EL (cell line): Measurements from ENCODE around the gene NUP188.
A peak's percentile ranks its signal among the peaks of the same experiment; 100 is the strongest.

Experiments
- DNase-seq: peaks from one replicate; pipeline ENCODE4 v3.0.0-alpha.2; 2016

NUP188 gene

DNA sequence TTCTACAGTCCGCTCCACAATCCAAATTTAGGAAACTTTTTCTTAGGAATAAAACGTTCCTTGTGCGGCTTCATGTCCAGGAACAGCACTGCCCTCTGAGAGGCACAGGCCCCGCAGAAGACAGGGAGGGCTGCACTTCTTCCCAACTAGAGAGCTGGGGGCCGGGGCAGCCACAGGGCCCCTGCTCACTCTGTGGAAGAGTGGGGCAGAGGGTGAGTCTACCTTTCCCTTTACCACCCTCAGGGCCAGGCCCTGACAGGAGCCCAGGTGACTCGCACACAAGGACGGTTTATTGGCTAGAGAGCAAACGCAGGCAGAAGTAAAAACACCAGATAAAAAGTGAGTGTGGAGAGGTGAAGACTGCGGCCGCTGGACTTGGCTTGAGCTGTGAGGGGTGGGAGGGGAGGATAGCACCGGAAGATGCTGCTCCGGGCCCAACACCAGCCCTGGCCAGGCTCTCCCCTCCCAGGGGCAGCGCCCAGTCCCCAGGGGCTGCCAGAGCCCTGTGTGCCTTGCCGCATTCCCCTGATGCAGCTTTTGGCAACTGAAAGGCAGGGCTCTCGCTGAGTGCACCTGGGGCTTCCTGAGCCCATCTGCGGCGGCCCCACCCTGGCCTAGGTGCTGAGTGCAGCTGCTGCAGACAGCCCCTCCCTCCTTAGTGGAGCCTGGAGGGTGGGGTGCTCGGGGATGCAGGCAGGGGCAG is 60.4 kb downstream of the NUP188 start:
- DNase-seq, result no peak

DNA sequence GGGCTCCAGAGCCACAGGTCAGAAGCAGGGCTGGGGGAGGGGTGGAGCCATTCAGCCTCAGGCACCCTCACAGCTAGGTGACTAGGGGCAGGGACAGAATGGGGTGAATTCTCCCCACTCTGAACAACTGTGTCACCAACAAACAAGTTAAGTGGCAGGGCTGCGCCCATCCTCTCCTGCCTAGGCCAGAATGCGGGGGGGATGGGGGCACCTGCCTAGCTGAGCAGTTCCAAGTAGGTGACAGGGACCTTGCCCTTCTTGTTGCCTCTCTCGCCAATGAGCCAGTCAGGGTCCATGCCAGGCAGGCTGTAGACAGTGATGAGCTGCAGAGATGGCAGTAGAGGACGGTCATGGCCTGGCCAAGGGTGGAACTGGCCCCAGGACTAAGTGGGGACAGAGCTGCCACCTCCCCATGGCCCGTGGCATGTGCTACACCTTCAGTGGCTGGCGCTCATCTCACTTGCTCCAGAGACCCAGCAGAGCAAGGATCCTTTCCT is 61.0 kb downstream of the NUP188 start:
- no peak for DNase-seq

DNA sequence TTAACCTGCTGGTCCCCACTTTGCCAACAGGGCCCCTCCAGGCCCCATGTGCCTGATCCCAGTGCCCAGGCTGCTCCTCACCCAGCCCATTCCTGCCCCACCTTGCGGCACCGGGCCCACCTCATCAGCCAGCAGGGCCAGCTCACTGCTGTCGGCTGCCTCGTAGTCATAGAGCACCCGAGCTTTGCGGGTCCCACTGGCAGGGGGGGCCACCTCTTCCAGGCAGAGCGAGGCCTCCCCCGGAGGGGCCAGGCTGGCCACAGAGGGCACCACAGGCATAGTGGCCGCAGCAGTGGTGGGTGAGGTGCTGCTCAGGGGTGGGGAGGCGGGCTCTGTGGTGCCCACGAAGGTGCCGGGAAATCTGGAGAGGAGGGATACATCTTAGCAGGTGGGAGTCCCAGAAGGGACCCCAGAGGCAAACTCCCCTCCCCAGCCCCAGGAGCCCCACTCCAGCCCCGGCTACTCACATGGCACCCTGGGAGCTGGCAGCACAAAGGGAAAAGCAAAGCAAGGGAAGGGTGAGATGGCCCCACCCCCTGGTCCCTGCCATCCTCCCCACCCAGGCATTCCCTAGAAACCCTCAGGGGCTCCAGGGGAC is 61.6 kb downstream of the NUP188 start:
- DNase-seq, result no peak

DNA sequence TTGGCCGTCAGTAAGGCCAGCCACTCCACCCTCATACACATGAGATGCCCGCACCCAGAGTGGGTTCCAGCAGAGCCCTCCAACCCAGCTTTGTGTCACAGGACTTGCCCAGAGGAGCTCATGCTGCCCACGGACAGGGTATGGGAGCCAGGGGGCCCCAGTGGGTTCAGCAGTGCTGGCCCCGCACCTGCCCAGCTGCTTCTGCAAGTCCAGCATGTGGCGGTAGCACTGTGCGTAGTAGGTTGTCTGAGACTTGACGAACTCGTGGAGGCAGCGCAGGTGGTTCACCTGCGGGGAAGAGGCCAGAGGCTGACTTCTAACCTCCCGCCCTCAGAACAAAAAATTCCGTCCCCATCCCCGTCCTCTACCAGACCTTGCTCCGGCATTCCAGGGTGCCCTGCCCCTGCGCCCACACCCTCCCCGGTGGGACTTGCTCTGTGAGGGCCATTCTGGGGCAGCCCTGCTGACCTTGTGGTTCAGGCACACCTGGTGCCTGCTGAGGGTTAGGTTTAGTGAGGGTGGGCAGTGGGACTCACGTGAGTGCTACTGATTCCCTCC is 62.2 kb downstream of the NUP188 start:
- no peak for DNase-seq

DNA sequence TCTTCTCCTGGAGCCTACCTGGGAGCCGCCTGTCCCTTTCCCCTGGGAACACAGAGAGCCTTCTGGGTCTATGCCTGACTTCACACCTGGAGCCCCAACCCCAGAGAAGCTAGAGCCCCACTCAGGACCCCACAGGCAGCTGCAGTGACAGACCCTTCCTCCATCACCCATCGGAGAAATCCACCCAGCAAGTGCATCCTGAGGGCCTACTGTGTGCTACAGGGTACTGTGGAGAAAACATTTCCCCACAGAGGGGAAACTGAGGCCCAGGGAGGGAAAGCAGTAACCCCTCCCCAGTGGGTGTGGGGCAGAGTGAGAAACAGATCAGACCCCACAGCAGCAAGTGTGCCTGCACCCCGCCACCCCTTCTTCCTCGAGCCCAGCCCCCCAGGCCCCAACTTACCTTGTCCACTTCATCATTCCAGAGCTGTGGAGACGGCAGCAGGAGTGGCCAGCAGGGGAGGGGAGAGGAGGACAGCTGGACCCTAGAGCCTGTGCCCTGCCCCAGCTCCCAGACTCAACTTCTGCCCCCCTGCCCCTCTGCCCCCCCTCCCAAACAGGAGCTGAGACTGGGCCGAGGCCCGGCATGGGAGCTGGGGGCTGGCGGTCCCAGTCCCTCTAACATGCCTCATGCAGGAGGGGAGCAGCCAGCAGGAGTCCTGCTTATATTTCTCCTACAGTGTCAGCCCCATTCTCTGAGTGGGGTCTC is 62.9 kb downstream of the NUP188 start:
- DNase-seq, result no peak

DNA sequence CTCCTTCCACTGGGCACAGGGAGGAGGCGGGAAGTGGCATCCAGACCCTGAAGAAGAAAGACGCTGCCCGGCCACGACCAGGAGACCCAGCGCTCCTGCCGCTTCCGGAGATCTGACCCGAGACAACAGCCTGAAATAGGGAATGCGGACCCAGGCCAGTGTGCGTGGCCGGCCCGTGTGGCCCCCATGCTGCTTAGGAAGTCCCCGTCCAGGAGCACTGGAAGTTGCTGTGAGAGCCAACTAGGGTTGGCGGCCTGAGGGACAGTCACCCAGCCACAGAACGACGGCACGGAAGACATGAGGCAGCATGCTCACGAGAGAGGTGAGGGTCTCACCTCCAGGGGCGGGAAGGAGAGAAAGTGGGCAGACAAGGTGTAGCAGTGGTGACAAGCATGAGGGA is 63.7 kb downstream of the NUP188 start:
- DNase-seq, result no peak

DNA sequence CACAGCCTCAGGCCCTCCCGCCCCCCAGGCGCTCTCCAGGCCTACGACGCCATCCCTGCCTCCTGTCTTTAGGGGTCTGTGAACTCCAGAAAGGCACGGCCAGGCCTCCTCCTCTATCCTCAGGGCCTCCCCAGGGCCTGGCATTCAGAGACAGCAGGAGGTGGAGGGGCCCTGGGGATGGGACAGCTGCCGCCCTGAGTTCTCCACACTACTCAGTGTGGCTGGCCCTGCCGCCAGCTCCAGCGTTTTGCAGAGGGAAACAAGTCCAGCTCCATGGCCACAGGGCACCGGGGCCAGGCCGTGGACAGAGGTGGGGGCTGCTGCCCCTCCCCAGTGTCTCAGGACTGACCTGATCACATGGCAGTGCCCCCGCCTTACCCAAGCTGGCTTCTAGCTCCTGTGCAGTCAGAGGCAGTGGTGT is 64.3 kb downstream of the NUP188 start:
- no peak for DNase-seq

DNA sequence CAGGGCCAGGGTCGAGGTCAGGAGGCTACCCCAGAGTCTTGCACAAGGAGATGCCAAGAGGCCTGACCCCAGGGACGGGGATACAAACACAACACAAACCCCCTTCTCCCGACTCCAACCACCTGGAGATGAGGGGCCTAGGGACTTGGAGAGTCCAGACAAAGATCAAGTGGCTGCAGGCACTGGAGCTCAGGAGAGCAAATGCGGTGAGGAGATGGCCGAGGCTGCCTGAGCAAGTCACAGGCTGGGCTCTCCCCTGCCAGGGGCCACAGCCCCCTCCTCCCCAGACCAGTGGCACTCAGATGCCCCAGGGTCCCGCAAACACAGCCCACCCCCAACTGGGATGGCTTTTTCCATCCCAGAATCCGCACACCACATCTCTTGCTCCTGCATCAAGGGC is 64.8 kb downstream of the NUP188 start:
- no peak for DNase-seq

DNA sequence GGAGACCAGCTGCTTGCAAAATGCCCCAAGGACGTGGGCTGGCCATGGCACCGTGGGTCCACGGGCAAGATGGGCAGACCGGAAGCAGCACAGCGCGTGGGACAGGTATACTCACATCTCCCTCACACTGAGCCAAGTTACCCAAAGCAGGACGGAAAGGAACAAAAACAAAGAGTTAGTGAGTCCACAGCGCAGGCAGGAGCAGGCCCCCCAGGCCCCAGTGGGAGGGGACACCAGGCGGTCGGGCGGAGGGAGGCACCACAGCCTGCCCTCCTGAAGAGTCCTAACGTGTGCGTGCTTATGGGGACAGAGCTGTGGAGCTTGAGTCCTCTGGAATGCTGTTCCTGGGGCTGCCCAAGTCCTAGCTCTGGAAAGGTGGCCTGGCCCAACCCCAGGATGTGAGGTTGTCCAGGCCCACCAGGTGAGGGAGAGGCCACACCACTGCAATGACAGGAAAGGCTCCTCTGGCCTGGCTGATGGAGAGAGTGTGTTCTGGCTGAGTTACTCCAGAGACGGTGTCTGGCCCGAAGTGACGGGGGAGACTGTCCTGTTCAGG is 65.5 kb downstream of the NUP188 start:
- no peak for DNase-seq

DNA sequence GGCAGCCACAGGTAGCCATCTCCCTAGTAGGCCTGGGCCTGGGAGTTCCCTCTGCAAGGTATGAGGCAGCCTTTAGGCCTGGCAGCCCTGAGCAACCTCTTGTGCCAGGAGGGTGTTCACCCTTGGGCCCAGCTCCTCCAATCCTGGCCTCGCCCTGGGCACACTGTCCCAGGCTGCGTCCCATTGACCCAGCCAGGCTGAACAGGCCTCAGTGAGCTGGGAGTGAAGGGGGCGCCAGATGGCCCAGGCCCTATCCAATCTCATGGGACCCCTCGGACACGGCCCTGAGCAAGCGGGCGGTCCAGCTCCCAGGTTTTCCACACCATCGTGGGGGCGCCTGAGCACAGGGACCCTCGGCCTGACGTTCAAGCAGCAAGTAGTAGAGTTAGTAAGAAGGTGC is 66.2 kb downstream of the NUP188 start:
- no peak for DNase-seq

DNA sequence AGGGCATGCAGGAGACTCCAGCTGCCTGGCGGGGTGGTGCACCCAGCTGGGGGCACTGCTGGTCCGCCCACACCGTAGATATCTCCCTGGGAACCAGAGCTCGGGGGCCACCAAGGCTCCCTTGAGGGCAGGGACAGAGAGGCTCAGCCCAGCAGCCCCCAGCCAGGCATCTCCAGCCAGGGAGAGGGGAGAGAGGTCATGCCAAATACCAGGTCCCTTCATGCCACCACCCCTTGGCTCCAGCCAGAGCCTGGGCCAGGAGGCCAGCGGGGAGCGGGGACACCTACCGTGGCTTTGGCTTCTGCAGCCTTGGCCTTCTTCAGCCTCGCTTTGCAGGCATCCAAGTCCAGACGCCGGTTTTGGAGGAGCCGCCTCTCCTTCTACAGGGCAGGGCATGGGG is 66.6 kb downstream of the NUP188 start:
- DNase-seq, result no peak

DNA sequence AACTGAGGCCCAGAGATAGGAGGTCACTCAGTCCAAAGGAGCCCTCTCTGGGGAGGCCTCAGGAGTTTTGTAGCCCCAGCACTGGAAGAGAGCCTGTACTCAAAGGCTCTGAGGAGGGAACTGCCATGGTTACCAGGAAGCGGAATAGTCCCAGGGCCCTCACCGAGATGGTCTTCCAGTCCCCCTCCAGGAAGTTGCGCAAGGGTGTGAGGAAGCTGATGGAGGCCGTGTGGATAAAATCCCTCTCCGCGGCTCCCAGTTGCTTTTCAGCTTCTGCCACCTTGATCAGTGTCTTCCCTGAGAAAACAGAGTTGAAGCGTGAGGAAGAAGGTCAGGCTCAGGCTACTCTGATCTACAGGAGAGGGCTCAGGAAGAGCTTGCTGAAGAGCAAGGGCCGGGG is 67.1 kb downstream of the NUP188 start:
- no peak for DNase-seq

DNA sequence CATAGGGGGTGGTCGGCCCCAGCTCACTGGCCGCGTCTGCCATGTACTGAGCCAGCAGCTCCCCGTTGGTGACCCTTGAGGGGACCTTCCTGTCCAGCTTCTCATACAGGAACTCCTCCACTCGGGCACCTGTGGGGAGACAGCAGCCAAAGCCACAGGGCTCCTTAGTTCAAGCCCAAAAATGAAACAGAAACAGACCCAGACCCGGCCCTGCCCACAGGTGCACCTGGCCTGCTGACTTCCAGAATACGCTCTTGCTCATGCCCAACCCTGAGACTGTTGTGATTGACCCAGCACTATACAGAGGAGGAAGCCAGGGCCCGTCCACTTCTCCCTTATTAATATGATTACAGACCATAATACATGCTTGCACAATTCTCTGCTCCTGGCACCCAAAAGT is 73.6 kb downstream of the NUP188 start:
- no peak for DNase-seq

DNA sequence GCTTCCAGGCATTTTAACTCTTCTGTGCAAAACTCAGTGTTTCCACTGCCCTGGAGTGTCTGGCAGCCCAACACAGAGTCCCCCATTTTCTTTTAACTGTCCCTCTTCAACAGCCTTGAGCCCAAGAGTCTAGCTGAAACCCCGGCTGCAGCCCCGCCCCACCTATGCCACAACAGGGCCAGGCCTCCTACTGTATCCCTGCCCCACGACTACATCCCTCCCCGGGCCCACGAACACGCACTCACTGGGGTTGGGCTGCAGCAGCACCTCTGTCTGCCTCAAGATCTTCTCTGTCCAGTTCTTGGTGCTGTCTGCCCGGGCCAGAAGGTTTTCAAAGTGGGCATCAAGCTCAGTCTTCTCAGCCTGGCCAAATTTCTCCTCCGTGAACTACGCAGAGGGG is 74.5 kb downstream of the NUP188 start:
- DNase-seq, result no peak

DNA sequence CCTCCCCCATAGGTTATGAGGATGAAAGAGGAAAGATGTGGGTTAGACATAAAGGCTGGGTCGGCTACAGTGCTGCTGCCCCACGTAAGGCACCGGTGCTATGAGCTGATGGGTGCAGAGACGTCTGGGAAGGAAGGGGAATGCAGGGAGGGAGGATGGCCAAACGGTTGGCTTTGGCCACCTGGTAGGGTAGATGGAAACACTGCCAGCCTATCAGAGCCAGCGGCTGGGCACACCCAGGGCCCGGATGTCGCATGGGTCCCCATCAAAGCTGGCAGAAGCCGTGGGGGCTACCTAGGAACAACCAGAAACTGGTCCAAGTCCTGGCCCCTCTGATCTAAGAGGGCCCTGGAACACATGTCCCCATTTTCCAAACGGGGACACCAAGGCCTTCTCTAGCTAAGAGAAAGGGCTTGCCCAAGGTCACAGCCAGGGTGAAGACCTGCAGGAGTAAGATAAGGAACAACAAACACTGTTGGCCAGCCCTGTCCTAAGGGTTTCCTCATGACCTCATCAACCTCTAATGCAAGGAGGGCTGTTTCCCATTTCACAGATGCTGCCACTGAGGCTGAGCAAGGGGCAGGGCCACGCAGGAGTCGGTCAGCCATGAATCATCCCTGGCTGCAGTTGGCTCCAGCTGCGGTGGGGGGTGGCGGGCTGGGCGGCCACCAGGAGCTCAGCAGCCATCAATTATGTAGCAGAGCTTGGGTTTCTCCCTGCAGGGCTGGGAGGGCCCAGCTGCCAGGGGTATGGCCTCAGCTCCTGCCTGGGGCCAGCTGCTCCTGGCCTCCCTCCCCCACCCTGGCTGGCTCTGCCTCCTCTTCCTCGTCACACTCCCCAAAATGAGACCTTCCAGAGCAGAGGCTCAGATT is 75.8 kb downstream of the NUP188 start:
- peak; percentile 79 for DNase-seq

DNA sequence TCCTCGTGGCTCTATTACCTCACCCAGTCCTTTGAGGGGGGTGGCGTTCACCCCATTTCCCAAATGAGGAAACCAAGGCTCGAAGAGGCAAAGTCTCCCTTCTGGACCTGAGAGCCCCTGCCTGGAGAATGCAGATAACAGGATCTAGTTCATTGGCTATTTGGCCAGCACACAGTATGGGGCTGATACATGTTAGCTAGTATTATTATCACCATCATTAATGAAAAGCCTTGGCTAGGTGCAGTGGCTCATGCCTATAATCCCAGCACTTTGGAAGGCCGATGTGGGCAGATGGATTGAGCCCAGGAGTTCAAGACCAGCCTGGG is 76.4 kb downstream of the NUP188 start:
- DNase-seq, result no peak

DNA sequence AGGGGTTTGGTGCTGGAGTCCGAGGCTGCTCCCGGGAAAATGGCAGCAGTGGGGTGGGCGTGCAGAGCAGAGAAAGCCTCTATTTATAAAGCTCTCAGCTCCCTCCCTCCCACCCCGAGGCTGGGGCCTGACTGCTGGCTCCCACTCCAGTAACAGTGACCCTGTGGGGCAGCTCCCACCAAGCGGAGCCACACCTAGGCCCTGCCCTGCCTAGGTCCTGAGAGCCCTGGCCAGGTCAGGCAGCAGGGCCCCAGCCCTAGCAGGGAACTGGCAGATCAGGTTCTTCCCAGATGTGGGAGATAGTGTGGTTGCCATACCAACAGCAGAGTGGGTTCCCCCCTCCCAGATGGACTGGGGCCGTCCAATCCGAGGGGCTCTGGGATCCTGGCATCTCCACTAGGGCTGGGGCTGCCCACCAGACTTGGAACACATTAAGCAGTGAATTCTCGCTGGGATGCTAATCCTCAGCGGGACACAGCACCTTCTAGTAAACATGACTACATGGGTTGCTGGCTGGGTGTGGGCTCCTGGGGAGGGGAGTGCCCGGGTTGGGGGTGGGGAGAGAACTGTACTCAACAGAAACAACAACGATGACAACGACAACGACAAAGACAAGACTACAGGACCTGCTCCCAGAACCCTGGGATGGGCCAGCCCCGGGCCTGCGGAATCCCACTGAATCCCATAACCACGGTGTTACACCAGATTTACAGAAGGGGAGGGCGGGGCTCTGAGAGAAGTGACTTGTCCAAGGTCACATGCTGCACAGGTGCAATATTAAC is 79.1 kb downstream of the NUP188 start:
- peak; percentile 25 for DNase-seq

DNA sequence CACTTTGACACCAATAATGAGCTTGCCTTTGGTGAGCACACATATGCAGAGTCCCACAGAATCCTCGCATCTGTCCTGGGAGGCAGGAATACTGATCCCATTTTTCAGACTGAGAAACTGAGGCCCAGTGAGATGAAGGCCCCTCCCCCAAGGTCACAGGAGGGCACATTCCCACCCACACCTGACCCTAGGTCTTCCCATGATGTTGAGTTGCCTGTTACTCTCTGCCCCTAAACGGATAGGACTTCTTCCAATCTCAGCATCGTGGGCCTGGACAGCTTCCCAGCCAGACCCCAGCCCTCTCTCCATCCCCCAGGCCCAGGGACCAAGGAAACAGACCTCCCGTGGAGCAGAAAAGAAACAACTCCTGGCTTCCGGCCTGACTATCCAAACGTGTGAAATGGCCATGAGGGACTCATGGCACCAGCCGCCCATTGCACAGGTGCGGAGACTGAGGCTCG is 79.8 kb downstream of the NUP188 start:
- peak; percentile 30 for DNase-seq

DNA sequence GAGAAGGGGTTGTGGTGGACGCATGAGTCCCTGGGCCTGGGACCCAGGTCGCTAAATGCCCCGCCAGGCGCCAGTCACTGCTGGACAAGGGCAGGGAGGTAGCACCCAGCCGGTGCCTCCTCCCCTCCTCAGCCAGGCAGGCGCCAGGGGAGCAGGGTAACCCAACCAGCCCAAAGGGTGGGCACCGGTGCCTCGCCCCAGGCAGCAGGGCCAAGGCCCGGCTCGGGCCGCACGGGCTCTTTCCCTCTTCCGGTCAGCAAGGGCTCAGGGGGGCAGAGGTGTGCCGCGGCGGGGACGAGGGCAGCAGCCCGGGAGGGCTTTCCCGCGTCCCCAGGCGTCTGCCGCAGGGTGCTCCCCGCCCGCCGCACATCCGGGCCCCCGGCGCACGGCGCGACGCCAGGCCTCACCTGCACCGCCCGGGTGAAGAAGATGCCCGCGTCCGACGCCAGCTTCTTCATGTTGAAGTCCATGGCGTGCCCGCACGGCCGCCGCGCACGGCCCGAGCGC is 80.2 kb downstream of the NUP188 start:
- DNase-seq, result peak; percentile 50

DNA sequence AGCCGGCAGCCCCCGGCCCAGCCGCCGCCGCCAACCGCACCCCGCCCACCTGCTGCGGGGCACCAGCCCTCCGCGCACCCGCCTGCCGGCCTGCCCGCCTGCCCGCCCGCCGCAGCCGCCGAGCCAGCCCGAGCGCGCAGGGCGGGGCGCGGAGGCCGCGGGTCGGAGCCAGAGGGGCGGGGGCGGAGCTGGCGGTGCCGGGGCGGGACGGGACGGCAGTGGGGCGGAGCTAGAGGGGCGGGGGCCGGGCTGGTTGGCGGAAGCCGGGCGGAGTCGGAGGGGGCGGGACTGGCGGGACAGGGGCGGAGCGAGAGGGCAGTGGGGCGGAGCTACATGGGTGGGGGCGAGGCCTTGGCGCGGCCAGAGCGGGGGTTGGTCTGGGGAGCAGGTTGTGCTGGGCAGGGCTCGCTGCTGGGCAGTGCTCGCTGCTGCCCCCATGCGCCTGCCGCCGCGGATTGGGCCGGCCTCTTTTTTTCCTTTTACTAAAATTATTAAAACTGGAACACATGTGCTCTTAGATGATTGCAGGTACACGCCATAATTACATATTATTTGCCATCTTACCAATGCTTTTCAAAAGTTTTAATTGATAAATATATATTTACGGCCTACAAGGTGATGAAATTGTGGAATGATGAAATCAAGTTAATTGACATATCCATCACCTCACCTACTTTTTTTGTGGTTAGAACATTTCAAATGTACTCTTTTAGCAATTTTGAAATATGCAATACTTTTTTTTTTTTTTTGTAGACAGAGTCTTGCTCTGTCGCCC is 80.9 kb downstream of the NUP188 start, which contains the start of gene SH3GLB2:
SH3GLB2 (minus strand) TSS at position 140 of the 775 bp plus-strand sequence. CDS start 177 bp downstream, outside the sequence.
- DNase-seq, result peak; percentile 90
